Lower leg skin (tissue), 3 donors: Measurements from ENCODE around the gene HTR1B.

ENCODE experiments used
- CTCF ChIP-seq, 3 donors: fragments of 450-650 bp; IDR thresholded peaks; one replicate each; pipeline ENCODE4 v1.5.1; 2016; ENCODE audit warnings: antibody characterized with exemption in 3 of 3, mild to moderate bottlenecking in 3 of 3, moderate library complexity in 2 of 3
- POLR2A ChIP-seq, 2 donors: fragments of 450-650 bp; IDR thresholded peaks; one replicate each; pipeline ENCODE4 v1.6.1; 2016 to 2017; ENCODE audit warnings: antibody characterized with exemption in 2 of 2, mild to moderate bottlenecking in 1 of 2, moderate library complexity in 1 of 2

GRCh38 chr6:77464495-77464867 lies 1.2 kb upstream of the HTR1B start:
- TF ChIP-seq CTCF (IDR thresholded peaks at IDR 0.05) (no peak), POLR2A (IDR thresholded peaks at IDR 0.05) (no peak)
